K562 (cell line): ENCODE data around the gene BLOC1S3. TPM values are rescaled to one million over a fixed set of nuclear protein-coding genes. Genes with fewer than 3 reads are reported as not detected.

Source experiments
- AFF4 ChIP-seq: sonication (generic); formaldehyde crosslinking; IDR thresholded peaks from 2 replicates; pipeline ENCODE4 v1.8.0; 2023; ENCODE audit warnings: mild to moderate bottlenecking, missing genetic modification reagents
- CBX3 ChIP-seq, 2 experiments: IDR thresholded peaks; 1 replicate in 1 of 2; 2 replicates in 1 of 2; pipeline ENCODE4 v1.6.1; 2012; ENCODE audit warnings: inconsistent platforms in 2 of 2, low read length in 2 of 2, borderline replicate concordance in 1 of 2, control low read depth in 1 of 2
- CREM ChIP-seq: IDR thresholded peaks from 2 replicates; pipeline ENCODE4 v1.6.1; 2014; ENCODE audit warnings: antibody characterized with exemption, low read depth
- CTCFL ChIP-seq: IDR thresholded peaks from 2 replicates; pipeline ENCODE4 v1.6.1; 2011; ENCODE audit warnings: borderline replicate concordance, low read depth, mild to moderate bottlenecking, moderate library complexity, low read length; ENCODE audit not compliant: insufficient read depth, poor library complexity, severe bottlenecking
- ELK1 ChIP-seq: sonication (generic); formaldehyde crosslinking; IDR thresholded peaks from 2 replicates; pipeline ENCODE4 v1.8.1; 2022; ENCODE audit warnings: missing genetic modification reagents
- FOS ChIP-seq: IDR thresholded peaks from 3 replicates; pipeline ENCODE4 v1.6.1; 2011; ENCODE audit not compliant: insufficient read length; ENCODE audit errors: extremely low read depth
- FOXK2 ChIP-seq, 2 experiments: fragments of 450-650 bp; IDR thresholded peaks in 1 of 2; conservative IDR thresholded peaks in 1 of 2; 2 replicates each; pipeline ENCODE4 v1.6.1; 2016; ENCODE audit warnings: low read depth in 2 of 2, mild to moderate bottlenecking in 1 of 2
- HDAC1 ChIP-seq, 2 experiments: fragments of 450-650 bp; IDR thresholded peaks; 2 replicates each; pipeline ENCODE4 v1.6.1; 2016 to 2017; ENCODE audit warnings: inconsistent platforms in 1 of 2, mild to moderate bottlenecking in 1 of 2, moderate library complexity in 1 of 2
- KDM5B ChIP-seq: fragments of 200-600 bp; sonication (generic); IDR thresholded peaks from 2 replicates; pipeline ENCODE4 v1.6.1; 2012; ENCODE audit warnings: low read depth, mild to moderate bottlenecking, moderate library complexity, low read length, control low read depth, inconsistent platforms; ENCODE audit not compliant: insufficient replicate concordance
- LCOR ChIP-seq: sonication (generic); formaldehyde crosslinking; IDR thresholded peaks from 2 replicates; pipeline ENCODE4 v1.8.0; 2022; ENCODE audit warnings: mild to moderate bottlenecking, missing genetic modification reagents
- MTA1 ChIP-seq: fragments of 450-650 bp; IDR thresholded peaks from 2 replicates; pipeline ENCODE4 v1.6.1; 2017; ENCODE audit warnings: borderline replicate concordance
- POLR2B ChIP-seq: fragments of 450-650 bp; IDR thresholded peaks from 2 replicates; pipeline ENCODE4 v1.6.1; 2018; ENCODE audit warnings: low read depth; ENCODE audit not compliant: partially characterized antibody
- PREB ChIP-seq: sonication (generic); formaldehyde crosslinking; IDR thresholded peaks from 2 replicates; pipeline ENCODE4 v1.8.1; 2023; ENCODE audit warnings: mild to moderate bottlenecking, missing genetic modification reagents
- SETDB1 ChIP-seq: IDR thresholded peaks from one replicate; pipeline ENCODE4 v1.6.1; 2012; ENCODE audit warnings: low read length, control low read depth, inconsistent platforms
- ZBTB26 ChIP-seq: fragments of 450-650 bp; formaldehyde crosslinking; IDR thresholded peaks from 2 replicates; pipeline ENCODE4 v1.4.0; 2022; ENCODE audit warnings: missing genetic modification characterization
- ZFX ChIP-seq: sonication (generic); formaldehyde crosslinking; IDR thresholded peaks from 2 replicates; pipeline ENCODE4 v1.8.0; 2022; ENCODE audit warnings: mild to moderate bottlenecking, missing genetic modification reagents, moderate library complexity
- ZNF324 ChIP-seq: fragments of 250-450 bp; sonication (Bioruptor Pico); IDR thresholded peaks from 2 replicates; pipeline ENCODE4 v1.4.0; 2020; ENCODE audit warnings: mild to moderate bottlenecking
- ZNF668 ChIP-seq: fragments of 250-450 bp; sonication (Bioruptor Pico); IDR thresholded peaks from 2 replicates; pipeline ENCODE4 v1.8.0; 2022; ENCODE audit warnings: mild to moderate bottlenecking, inconsistent platforms
- ZNF79 ChIP-seq: fragments of 250-450 bp; sonication (Bioruptor Pico); IDR thresholded peaks from 2 replicates; pipeline ENCODE4 v1.4.0; 2020; ENCODE audit warnings: low read depth, mild to moderate bottlenecking, moderate library complexity
- polyA plus RNA-seq, 8 experiments: library from polyadenylated mRNA; depleted of rRNA in 4 of 8; stranded (reverse) in 5 of 8; unstranded in 3 of 8; fragments of >200 nt; fragmentation: Nextera tagmentation in 2 of 8; fragmentation: Illumina TruSeq in 1 of 8; extraction: Ambion mirVana in 2 of 8; extraction: Trizol in 1 of 8; gene quantifications; 2 replicates each; pipeline versions ENCODE4 v1.2.1 to v1.2.3, GENCODE V29; 2011 to 2014; ENCODE audit warnings: inconsistent platforms in 1 of 8, missing spikeins in 1 of 8
- total RNA-seq, 7 experiments: library from RNA; depleted of rRNA in 6 of 7; stranded (reverse); fragments of >200 nt in 6 of 7; fragmentation: Illumina TruSeq in 2 of 7; extraction: Trizol in 2 of 7; gene quantifications; 2 replicates each; pipeline versions ENCODE4 v1.2.1 to v1.2.3, GENCODE V29; 2011 to 2021; ENCODE audit warnings: low replicate concordance in 1 of 7

Gene BLOC1S3
- total and polyA plus RNA-seq, 9 of the 15 experiments (the other 6 are each of a cell fraction or from before 2014, with no cell fraction given) = 3.9 to 20.2 (median 10.4) TPM

GRCh38 chr19:45177817-45178261 lies 745 bp upstream of the BLOC1S3 start, which contains the start of gene TRAPPC6A (continued):
- TF ChIP-seq AFF4 (CRISPR knock-in tag) (no peak), CREM (no peak), ZNF79 (CRISPR knock-in tag) (no peak), LCOR (no peak; the same call in 1 of the 2 replicates), CBX3 (IDR thresholded peaks at IDR 0.05; ENCODE audit: borderline replicate concordance in 1 of 2, low read length in 2 of 2) (no peak), FOXK2 (conservative IDR thresholded peaks at IDR 0.05 in 1 of 2, IDR thresholded peaks at IDR 0.05 in 1 of 2; ENCODE audit: low read depth in 2 of 2) (no peak), FOS (no peak), KDM5B (no peak), CTCFL (no peak), MTA1 (no peak), POLR2B (peak; percentile 61), ELK1 (no peak), ZNF668 (CRISPR knock-in tag) (no peak), ZBTB26 (CRISPR knock-in tag) (no peak), PREB (CRISPR knock-in tag) (no peak), HDAC1 (IDR thresholded peaks at IDR 0.05) (0 out of 4 replicates have a peak, but pooled peaks of 1 of the 2 experiments have one; percentile 86), SETDB1 (no peak), ZNF324 (CRISPR knock-in tag) (no peak), ZFX (peak; percentile 95)
